Memory B cell (primary cell): ENCODE measurements around the gene CDYL.

Experiments
- ATAC-seq: fragments of 150-1000 bp; cut with Tn5 transposase; 2 replicates; pipeline ENCODE4 v1.10.0; 2021; ENCODE audit warnings: low read depth, mild to moderate bottlenecking, moderate library complexity
- DNase-seq, 2 donors: peaks; one replicate each; pipeline ENCODE4 v3.0.0; 2022; ENCODE audit warnings: low spot score in 2 of 2
- H3K27ac Mint-ChIP-seq: one replicate; pipeline ENCODE4 v1.8.0; 2022; ENCODE audit warnings: mild to moderate bottlenecking, moderate library complexity, mixed read lengths
- H3K27me3 Mint-ChIP-seq: one replicate; pipeline ENCODE4 v1.8.0; 2022; ENCODE audit warnings: mixed read lengths
- H3K36me3 Mint-ChIP-seq: one replicate; pipeline ENCODE4 v1.8.0; 2022; ENCODE audit warnings: mild to moderate bottlenecking, mixed read lengths
- H3K4me1 Mint-ChIP-seq: one replicate; pipeline ENCODE4 v1.8.0; 2022; ENCODE audit warnings: mixed read lengths
- H3K4me3 Mint-ChIP-seq: one replicate; pipeline ENCODE4 v1.8.0; 2022; ENCODE audit warnings: mild to moderate bottlenecking, moderate library complexity, mixed read lengths
- H3K9me3 Mint-ChIP-seq: one replicate; pipeline ENCODE4 v1.8.0; 2022; ENCODE audit warnings: mixed read lengths

CDYL gene

GRCh38 chr6:4776131-4776492, at the start of gene CDYL:
CDYL (plus strand) TSS chr6:4776404; CDS start chr6:4776784, 380 bp downstream.
- DNase-seq, result peak; percentile 87 to 93
- H3K36me3 Mint-ChIP-seq, result peaks cover 4% of the 10 kb centered on the region
- peak; percentile 72 for ATAC-seq
- H3K9me3 Mint-ChIP-seq, result peaks cover 6% of the 10 kb centered on the region
- peak within 1 kb of the TSS; percentile 88 for H3K27ac Mint-ChIP-seq
- peaks cover 40% of the 10 kb centered on the region for H3K4me1 Mint-ChIP-seq
- peak within 1 kb of the TSS; percentile 96 for H3K4me3 Mint-ChIP-seq
- no peaks in the 10 kb centered on the region for H3K27me3 Mint-ChIP-seq

- no peaks in the 10 kb centered on the region for H3K36me3 Mint-ChIP-seq
- ATAC-seq, result no peak
- H3K9me3 Mint-ChIP-seq, result no peaks in the 10 kb centered on the region
- no peak for DNase-seq
- no peak overlapping the region for H3K4me3 Mint-ChIP-seq
- peaks cover 3% of the 10 kb centered on the region for H3K4me1 Mint-ChIP-seq
- peaks cover 15% of the 10 kb centered on the region for H3K27me3 Mint-ChIP-seq
- no peak overlapping the region for H3K27ac Mint-ChIP-seq
Measured at GRCh38 chr6:4726645-4727044, 49.6 kb upstream of the CDYL start.

GRCh38 chr6:4727217-4727616, 49.0 kb upstream of the CDYL start:
- ATAC-seq (no peak), DNase-seq (no peak)
- Mint-ChIP-seq H3K27ac (no peak overlapping the region), H3K9me3 (no peaks in the 10 kb centered on the region), H3K36me3 (no peaks in the 10 kb centered on the region), H3K4me1 (peaks cover 3% of the 10 kb centered on the region), H3K27me3 (peaks cover 15% of the 10 kb centered on the region), H3K4me3 (no peak overlapping the region)

- Mint-ChIP-seq H3K36me3 (no peaks in the 10 kb centered on the region), H3K27ac (no peak overlapping the region), H3K9me3 (no peaks in the 10 kb centered on the region), H3K4me1 (peaks cover 3% of the 10 kb centered on the region), H3K4me3 (no peak overlapping the region), H3K27me3 (peaks cover 19% of the 10 kb centered on the region)
- DNase-seq, result no peak
- peak; percentile 34 for ATAC-seq
Measured at GRCh38 chr6:4727671-4728435, 48.4 kb upstream of the CDYL start.

GRCh38 chr6:4728436-4728769, 47.8 kb upstream of the CDYL start:
- DNase-seq (no peak), ATAC-seq (no peak)
- Mint-ChIP-seq H3K9me3 (no peaks in the 10 kb centered on the region), H3K27me3 (peaks cover 20% of the 10 kb centered on the region), H3K4me3 (no peak overlapping the region), H3K27ac (no peak overlapping the region), H3K4me1 (peaks cover 3% of the 10 kb centered on the region), H3K36me3 (no peaks in the 10 kb centered on the region)

- no peaks in the 10 kb centered on the region for H3K36me3 Mint-ChIP-seq
- peaks cover 3% of the 10 kb centered on the region for H3K4me1 Mint-ChIP-seq
- H3K27me3 Mint-ChIP-seq, result peaks cover 20% of the 10 kb centered on the region
- H3K4me3 Mint-ChIP-seq, result no peak overlapping the region
- H3K27ac Mint-ChIP-seq, result no peak overlapping the region
- no peak for DNase-seq
- ATAC-seq, result no peak
- H3K9me3 Mint-ChIP-seq, result no peaks in the 10 kb centered on the region
Measured at GRCh38 chr6:4728926-4729325, 47.3 kb upstream of the CDYL start.

GRCh38 chr6:4731996-4732395, 44.2 kb upstream of the CDYL start:
- H3K27me3 Mint-ChIP-seq, result peaks cover 22% of the 10 kb centered on the region
- peaks cover 3% of the 10 kb centered on the region for H3K4me1 Mint-ChIP-seq
- ATAC-seq (no peak), DNase-seq (no peak)
- no peak overlapping the region for H3K4me3 Mint-ChIP-seq
- no peak overlapping the region for H3K27ac Mint-ChIP-seq
- no peaks in the 10 kb centered on the region for H3K36me3 Mint-ChIP-seq
- no peaks in the 10 kb centered on the region for H3K9me3 Mint-ChIP-seq

GRCh38 chr6:4732691-4733315, 43.4 kb upstream of the CDYL start:
- peaks cover 24% of the 10 kb centered on the region for H3K27me3 Mint-ChIP-seq

GRCh38 chr6:4736371-4736873, 39.8 kb upstream of the CDYL start:
- no peaks in the 10 kb centered on the region for H3K4me1 Mint-ChIP-seq
- DNase-seq (no peak), ATAC-seq (no peak)
- H3K4me3 Mint-ChIP-seq, result no peak overlapping the region
- H3K27me3 Mint-ChIP-seq, result peaks cover 16% of the 10 kb centered on the region
- H3K27ac Mint-ChIP-seq, result no peak overlapping the region
- H3K36me3 Mint-ChIP-seq, result no peaks in the 10 kb centered on the region
- no peaks in the 10 kb centered on the region for H3K9me3 Mint-ChIP-seq

More at GRCh38 chr6:4732691-4733315, 43.4 kb upstream of the CDYL start:
- ATAC-seq (no peak), DNase-seq (no peak)
- H3K9me3 Mint-ChIP-seq, result no peaks in the 10 kb centered on the region
- H3K4me3 Mint-ChIP-seq, result no peak overlapping the region
- H3K27ac Mint-ChIP-seq, result no peak overlapping the region
- H3K36me3 Mint-ChIP-seq, result no peaks in the 10 kb centered on the region
- peaks cover under 1% of the 10 kb centered on the region for H3K4me1 Mint-ChIP-seq

GRCh38 chr6:4740032-4740431, 36.2 kb upstream of the CDYL start:
- no peak for ATAC-seq

GRCh38 chr6:4743062-4743461, 33.1 kb upstream of the CDYL start:
- no peak overlapping the region for H3K4me3 Mint-ChIP-seq
- H3K27me3 Mint-ChIP-seq, result peaks cover 4% of the 10 kb centered on the region
- DNase-seq (no peak), ATAC-seq (no peak)
- no peak overlapping the region for H3K27ac Mint-ChIP-seq
- H3K36me3 Mint-ChIP-seq, result no peaks in the 10 kb centered on the region
- no peaks in the 10 kb centered on the region for H3K4me1 Mint-ChIP-seq
- H3K9me3 Mint-ChIP-seq, result no peaks in the 10 kb centered on the region

More at GRCh38 chr6:4740032-4740431, 36.2 kb upstream of the CDYL start:
- H3K4me1 Mint-ChIP-seq, result no peaks in the 10 kb centered on the region
- H3K36me3 Mint-ChIP-seq, result no peaks in the 10 kb centered on the region
- H3K27me3 Mint-ChIP-seq, result peaks cover 11% of the 10 kb centered on the region
- H3K27ac Mint-ChIP-seq, result no peak overlapping the region
- no peaks in the 10 kb centered on the region for H3K9me3 Mint-ChIP-seq
- no peak for DNase-seq
- H3K4me3 Mint-ChIP-seq, result no peak overlapping the region

GRCh38 chr6:4743926-4744325, 32.3 kb upstream of the CDYL start:
- Mint-ChIP-seq H3K4me1 (no peaks in the 10 kb centered on the region), H3K36me3 (no peaks in the 10 kb centered on the region), H3K4me3 (no peak overlapping the region), H3K27me3 (peaks cover 2% of the 10 kb centered on the region), H3K9me3 (no peaks in the 10 kb centered on the region), H3K27ac (no peak overlapping the region)
- DNase-seq (no peak), ATAC-seq (no peak)

- Mint-ChIP-seq H3K27me3 (peaks cover 4% of the 10 kb centered on the region), H3K36me3 (no peaks in the 10 kb centered on the region), H3K27ac (no peak overlapping the region), H3K4me3 (no peak overlapping the region), H3K4me1 (no peaks in the 10 kb centered on the region), H3K9me3 (peaks cover 2% of the 10 kb centered on the region)
- DNase-seq (no peak), ATAC-seq (no peak)
Measured at GRCh38 chr6:4747588-4747987, 28.6 kb upstream of the CDYL start.

GRCh38 chr6:4751823-4752464, 24.3 kb upstream of the CDYL start:
- H3K27ac Mint-ChIP-seq, result no peak overlapping the region
- DNase-seq, result no peak
- no peak for ATAC-seq
- H3K4me1 Mint-ChIP-seq, result no peaks in the 10 kb centered on the region
- no peaks in the 10 kb centered on the region for H3K36me3 Mint-ChIP-seq
- no peak overlapping the region for H3K4me3 Mint-ChIP-seq
- H3K9me3 Mint-ChIP-seq, result peaks cover 2% of the 10 kb centered on the region
- H3K27me3 Mint-ChIP-seq, result peaks cover 12% of the 10 kb centered on the region
